NCI-H69 (cell line): ENCODE measurements around the gene POGLUT3.
A peak's percentile ranks its signal among the peaks of the same experiment; 100 is the strongest.

Experiments used
- DNase-seq: peaks from one replicate; lab custom pipeline; 2025; lab: John Stamatoyannopoulos, UW

The POGLUT3 gene

GRCh38 chr11:108498046-108498815 lies at the start of gene POGLUT3:
TSS of gene POGLUT3 (minus strand) at chr11:108498384. CDS start at chr11:108498366, 18 bp downstream.
- peak; percentile 80 for DNase-seq

GRCh38 chr11:108545909-108546501 lies 47.8 kb upstream of the POGLUT3 start:
- DNase-seq, result no peak

GRCh38 chr11:108543316-108543964 lies 45.3 kb upstream of the POGLUT3 start:
- no peak for DNase-seq

- no peak for DNase-seq
These were observed 43.3 kb upstream of the POGLUT3 start for GRCh38 chr11:108541531-108541930.

GRCh38 chr11:108538502-108538901 lies 40.3 kb upstream of the POGLUT3 start:
- no peak for DNase-seq

GRCh38 chr11:108538022-108538424 lies 39.8 kb upstream of the POGLUT3 start:
- peak; percentile 40 for DNase-seq

GRCh38 chr11:108536783-108537182 lies 38.6 kb upstream of the POGLUT3 start:
- DNase-seq, result no peak

GRCh38 chr11:108535384-108535955 lies 37.3 kb upstream of the POGLUT3 start:
- DNase-seq, result no peak

GRCh38 chr11:108534274-108534882 lies 36.2 kb upstream of the POGLUT3 start:
- peak; percentile 10 for DNase-seq

GRCh38 chr11:108530426-108530825 lies 32.2 kb upstream of the POGLUT3 start:
- DNase-seq, result no peak

GRCh38 chr11:108527382-108527781 lies 29.2 kb upstream of the POGLUT3 start:
- DNase-seq, result no peak

- DNase-seq, result no peak
These were observed 27.0 kb upstream of the POGLUT3 start for GRCh38 chr11:108525161-108525560.

- no peak for DNase-seq
These were observed 26.2 kb upstream of the POGLUT3 start for GRCh38 chr11:108524422-108524821.

GRCh38 chr11:108522318-108522717 lies 24.1 kb upstream of the POGLUT3 start:
- no peak for DNase-seq

GRCh38 chr11:108518581-108518980 lies 20.4 kb upstream of the POGLUT3 start:
- no peak for DNase-seq

- no peak for DNase-seq
These were observed 17.9 kb upstream of the POGLUT3 start for GRCh38 chr11:108516125-108516524.

- no peak for DNase-seq
These were observed 14.5 kb upstream of the POGLUT3 start for GRCh38 chr11:108512708-108513107.

GRCh38 chr11:108511851-108512474 lies 13.8 kb upstream of the POGLUT3 start:
- no peak for DNase-seq

GRCh38 chr11:108508653-108509593 lies 10.7 kb upstream of the POGLUT3 start:
- DNase-seq, result no peak

- no peak for DNase-seq
These were observed 3.2 kb upstream of the POGLUT3 start for GRCh38 chr11:108501396-108501795.

GRCh38 chr11:108500721-108501120 lies 2.5 kb upstream of the POGLUT3 start:
- no peak for DNase-seq
